H1 (cell line): ENCODE data around the gene BCL2L12. TPM values are rescaled to one million over a fixed set of nuclear protein-coding genes. Genes with fewer than 3 reads are reported as not detected.

ENCODE experiments used
- CTCF ChIA-PET: fragments of 300-600 bp; sonication (Branson Sonifier 250); formaldehyde crosslinking; loops from one replicate; lab custom pipeline; 2021; ENCODE audit not compliant: partially characterized antibody; lab: Charles Lee
- POLR2A ChIA-PET: fragments of 300-600 bp; sonication (Branson Sonifier 250); formaldehyde crosslinking; loops from one replicate; lab custom pipeline; 2021; ENCODE audit warnings: inconsistent platforms; ENCODE audit not compliant: partially characterized antibody; lab: Charles Lee
- DNase-seq, 2 experiments: peaks; one replicate each; pipeline versions ENCODE4 v3.0.0 to v3.0.0-alpha.2; 2010 to 2022; ENCODE audit warnings: low spot score in 2 of 2, low read depth in 1 of 2, mixed read lengths in 1 of 2
- FAIRE-seq: peaks from 2 replicates; lab custom pipeline; 2011; peaks lifted over from hg19 to GRCh38; lab: Jason Lieb, UNC
- H2AFZ ChIP-seq: 2 replicates; pipeline ENCODE4 v1.8.1; 2012; ENCODE audit warnings: low read length, inconsistent platforms
- H2AK5ac ChIP-seq: 2 replicates; pipeline ENCODE4 v1.6.1; 2013; ENCODE audit warnings: low read depth, low read length
- H2BK120ac ChIP-seq: replicated peaks from 2 replicates; pipeline ENCODE3; 2013; ENCODE audit warnings: low read depth, low read length, inconsistent platforms
- H2BK12ac ChIP-seq: 2 replicates; pipeline ENCODE4 v1.6.1; 2013; ENCODE audit warnings: low read depth, low read length
- H2BK15ac ChIP-seq: 2 replicates; pipeline ENCODE4 v1.6.1; 2013; ENCODE audit warnings: low read length
- H2BK20ac ChIP-seq: 2 replicates; pipeline ENCODE4 v1.6.1; 2013; ENCODE audit warnings: low read length
- H2BK5ac ChIP-seq: 2 replicates; pipeline ENCODE4 v1.6.1; 2013; ENCODE audit warnings: low read depth, low read length
- H3K14ac ChIP-seq: 2 replicates; pipeline ENCODE4 v1.6.1; 2013; ENCODE audit warnings: inconsistent platforms; ENCODE audit not compliant: insufficient read length
- H3K18ac ChIP-seq: 2 replicates; pipeline ENCODE4 v1.6.1; 2013; ENCODE audit warnings: low read length; ENCODE audit errors: extremely low read depth
- H3K23ac ChIP-seq: 2 replicates; pipeline ENCODE4 v1.6.1; 2013; ENCODE audit warnings: inconsistent platforms; ENCODE audit not compliant: insufficient read length
- H3K23me2 ChIP-seq: 2 replicates; pipeline ENCODE4 v1.6.1; 2013; ENCODE audit warnings: low read depth, low read length
- H3K27ac ChIP-seq: 2 replicates; pipeline ENCODE4 v1.6.1; 2011; ENCODE audit warnings: low read depth, low read length, inconsistent platforms
- H3K27me3 ChIP-seq, 4 experiments: replicated peaks in 1 of 4; 1 replicate in 1 of 4; 2 replicates in 3 of 4; pipeline versions ENCODE4 v1.6.1 to v1.8.1; 2011 to 2013; ENCODE audit warnings: low read length in 3 of 4, mild to moderate bottlenecking in 3 of 4, inconsistent platforms in 2 of 4, mixed read lengths in 2 of 4, moderate library complexity in 1 of 4; ENCODE audit not compliant: control insufficient read depth in 3 of 4, insufficient read depth in 3 of 4; ENCODE audit errors: extremely low read depth in 1 of 4
- H3K36me3 ChIP-seq, 4 experiments: 2 replicates each; pipeline versions ENCODE4 v1.6.1 to v1.8.1; 2011 to 2013; ENCODE audit warnings: mild to moderate bottlenecking in 4 of 4, low read length in 3 of 4, moderate library complexity in 2 of 4, control low read depth in 1 of 4, inconsistent platforms in 1 of 4; ENCODE audit not compliant: insufficient read depth in 4 of 4, control insufficient read depth in 2 of 4
- H3K4ac ChIP-seq: replicated peaks from 2 replicates; pipeline ENCODE3; 2013; ENCODE audit warnings: low read length, low read depth, mixed read lengths, inconsistent platforms; ENCODE audit not compliant: insufficient read length
- H3K4me1 ChIP-seq, 4 experiments: replicated peaks in 1 of 4; 1 replicate in 1 of 4; 2 replicates in 3 of 4; pipeline versions ENCODE4 v1.6.1 to v1.8.1; 2011 to 2013; ENCODE audit warnings: low read length in 3 of 4, inconsistent platforms in 2 of 4, mixed read lengths in 1 of 4; ENCODE audit not compliant: insufficient read depth in 4 of 4, control insufficient read depth in 3 of 4
- H3K4me2 ChIP-seq, 2 experiments: 2 replicates each; pipeline versions ENCODE4 v1.6.1 to v1.8.1; 2011 to 2013; ENCODE audit warnings: low read depth in 2 of 2, low read length in 2 of 2, control low read depth in 1 of 2, inconsistent platforms in 1 of 2, mild to moderate bottlenecking in 1 of 2; ENCODE audit not compliant: insufficient read depth in 1 of 2
- H3K4me3 ChIP-seq, 4 experiments: fragments of 200-600, 300-600 bp in 1 of 4; sonication (generic), shearing (Covaris generic), sonication (Bioruptor Twin) in 1 of 4; 2 replicates each; pipeline versions ENCODE4 v1.5.1 to v1.8.1; 2011 to 2016; ENCODE audit warnings: low read length in 4 of 4, low read depth in 3 of 4, control low read depth in 2 of 4, inconsistent platforms in 2 of 4, mild to moderate bottlenecking in 2 of 4, mixed read lengths in 1 of 4, moderate library complexity in 1 of 4; ENCODE audit not compliant: insufficient read depth in 2 of 4; ENCODE audit errors: extremely low read depth in 1 of 4
- H3K56ac ChIP-seq: replicated peaks from 2 replicates; pipeline ENCODE3; 2013; ENCODE audit warnings: low read depth, mild to moderate bottlenecking, mixed read lengths, low read length, inconsistent platforms; ENCODE audit not compliant: insufficient read length
- H3K79me1 ChIP-seq: 2 replicates; pipeline ENCODE4 v1.6.1; 2013; ENCODE audit warnings: low read depth, low read length, control low read depth
- H3K79me2 ChIP-seq, 2 experiments: 2 replicates each; pipeline versions ENCODE4 v1.6.1 to v1.8.1; 2012 to 2013; ENCODE audit warnings: low read length in 2 of 2, mild to moderate bottlenecking in 2 of 2, inconsistent platforms in 1 of 2; ENCODE audit not compliant: insufficient read depth in 2 of 2, control insufficient read depth in 1 of 2
- H3K9ac ChIP-seq, 4 experiments: replicated peaks in 1 of 4; 1 replicate in 1 of 4; 2 replicates in 3 of 4; pipeline versions ENCODE4 v1.6.1 to v1.8.1; 2011 to 2013; ENCODE audit warnings: low read depth in 3 of 4, low read length in 3 of 4, control low read depth in 2 of 4, mild to moderate bottlenecking in 2 of 4, moderate library complexity in 2 of 4, inconsistent platforms in 1 of 4; ENCODE audit errors: extremely low read depth in 1 of 4
- H3K9me3 ChIP-seq, 2 experiments: 2 replicates each; pipeline versions ENCODE4 v1.6.1 to v1.8.1; 2012 to 2013; ENCODE audit warnings: mild to moderate bottlenecking in 2 of 2, moderate library complexity in 2 of 2, control low read depth in 1 of 2, inconsistent platforms in 1 of 2, low read depth in 1 of 2, low read length in 1 of 2, mixed read lengths in 1 of 2; ENCODE audit not compliant: insufficient read depth in 2 of 2
- H4K20me1 ChIP-seq, 2 experiments: replicated peaks in 1 of 2; 2 replicates each; pipeline versions ENCODE3 to v1.8.1; 2011 to 2013; ENCODE audit warnings: inconsistent platforms in 2 of 2, low read length in 2 of 2, mild to moderate bottlenecking in 1 of 2; ENCODE audit not compliant: insufficient read depth in 2 of 2, control insufficient read depth in 1 of 2
- H4K5ac ChIP-seq: 2 replicates; pipeline ENCODE4 v1.6.1; 2013; ENCODE audit warnings: low read length, low read depth, mixed read lengths, inconsistent platforms; ENCODE audit not compliant: insufficient read length
- H4K8ac ChIP-seq: 2 replicates; pipeline ENCODE4 v1.8.0; 2013; ENCODE audit warnings: mild to moderate bottlenecking, moderate library complexity, low read length, inconsistent platforms; ENCODE audit not compliant: insufficient read depth; ENCODE audit errors: extremely low read depth
- H4K91ac ChIP-seq: replicated peaks from 2 replicates; pipeline ENCODE3; 2013; ENCODE audit warnings: low read length, mixed read lengths, inconsistent platforms; ENCODE audit not compliant: insufficient read length
- BCL11A ChIP-seq, 2 experiments: IDR thresholded peaks; one replicate each; pipeline ENCODE4 v1.6.1; 2011; ENCODE audit warnings: low read depth in 2 of 2, low read length in 2 of 2, mild to moderate bottlenecking in 2 of 2
- CBX8 ChIP-seq: fragments of 300-800, 300-1000 bp; sonication (generic); IDR thresholded peaks from 2 replicates; pipeline ENCODE4 v1.7.1; 2016; ENCODE audit warnings: low read depth, low read length, borderline replicate concordance
- CHD1 ChIP-seq: IDR thresholded peaks from 2 replicates; pipeline ENCODE4 v1.6.1; 2012; ENCODE audit warnings: low read depth, low read length, improper control_type of control experiment
- CTBP2 ChIP-seq: IDR thresholded peaks from 2 replicates; pipeline ENCODE4 v1.7.0; 2011; ENCODE audit warnings: borderline replicate concordance, mild to moderate bottlenecking, moderate library complexity, mixed read lengths, low read length; ENCODE audit not compliant: insufficient read depth, insufficient read length
- POLR2A ChIP-seq, 2 experiments: IDR thresholded peaks; 1 replicate in 1 of 2; 2 replicates in 1 of 2; pipeline ENCODE4 v1.6.1; 2011; ENCODE audit warnings: low read depth in 2 of 2, low read length in 2 of 2, mild to moderate bottlenecking in 2 of 2; ENCODE audit errors: control extremely low read depth in 1 of 2
- RNF2 ChIP-seq: fragments of 200-900, 300-1000 bp; sonication (generic); IDR thresholded peaks from 2 replicates; pipeline ENCODE4 v1.7.1; 2016; ENCODE audit warnings: borderline replicate concordance, low read depth, mild to moderate bottlenecking, antibody characterized with exemption, low read length; ENCODE audit not compliant: poor library complexity, severe bottlenecking; ENCODE audit errors: missing control alignments
- TCF12 ChIP-seq: IDR thresholded peaks from 2 replicates; pipeline ENCODE4 v1.6.1; 2011; ENCODE audit warnings: low read depth, mild to moderate bottlenecking, low read length
- WGBS, 2 experiments: shearing (Covaris generic) in 1 of 2; methylation state at CpG; one replicate each; pipeline versions ENCODE4 v1.1.6 to v1.1.7; 2013 to 2015; ENCODE audit warnings: low lambda C conversion rate in 2 of 2, mixed read lengths in 2 of 2, inconsistent platforms in 1 of 2, low coverage in 1 of 2, missing lambda C conversion rate in 1 of 2; ENCODE audit not compliant: insufficient replicate concordance in 2 of 2, insufficient coverage in 1 of 2, insufficient read length in 1 of 2; ENCODE audit errors: extremely low coverage in 1 of 2, missing lambda C conversion rate in 1 of 2; 5-methylcytosine and 5-hydroxymethylcytosine counted together
- polyA plus RNA-seq, 7 experiments: library from polyadenylated mRNA; depleted of rRNA in 3 of 7; stranded (reverse) in 5 of 7; unstranded in 2 of 7; fragments of >200 nt in 5 of 7; fragments of 200-250 nt in 2 of 7; gene quantifications; 1 replicate in 5 of 7; 2 replicates in 1 of 7; 4 replicates in 1 of 7; pipeline versions ENCODE4 v1.2.1 to v1.2.3, GENCODE V29; 2011 to 2013; ENCODE audit warnings: missing spikeins in 2 of 7, mixed read lengths in 2 of 7
- total RNA-seq: library from RNA; stranded (reverse); fragmentation: NEBNext Ultra II Directional; extraction: Animal tissue kit (Norgen Biotek cat#: 25700); gene quantifications from 2 replicates; pipeline ENCODE4 v1.2.1, GENCODE V29; 2021
- TF ChIP-seq, protein P1 (sequence below): IDR thresholded peaks from 2 replicates; pipeline ENCODE4 v1.6.1; 2011; ENCODE audit warnings: low read length, improper control_type of control experiment

BCL2L12 gene
- total and polyA plus RNA-seq, 2 of the 8 experiments (the other 6 are each of a cell fraction or from before 2014, with no cell fraction given), result 126 to 209 TPM

DNA sequence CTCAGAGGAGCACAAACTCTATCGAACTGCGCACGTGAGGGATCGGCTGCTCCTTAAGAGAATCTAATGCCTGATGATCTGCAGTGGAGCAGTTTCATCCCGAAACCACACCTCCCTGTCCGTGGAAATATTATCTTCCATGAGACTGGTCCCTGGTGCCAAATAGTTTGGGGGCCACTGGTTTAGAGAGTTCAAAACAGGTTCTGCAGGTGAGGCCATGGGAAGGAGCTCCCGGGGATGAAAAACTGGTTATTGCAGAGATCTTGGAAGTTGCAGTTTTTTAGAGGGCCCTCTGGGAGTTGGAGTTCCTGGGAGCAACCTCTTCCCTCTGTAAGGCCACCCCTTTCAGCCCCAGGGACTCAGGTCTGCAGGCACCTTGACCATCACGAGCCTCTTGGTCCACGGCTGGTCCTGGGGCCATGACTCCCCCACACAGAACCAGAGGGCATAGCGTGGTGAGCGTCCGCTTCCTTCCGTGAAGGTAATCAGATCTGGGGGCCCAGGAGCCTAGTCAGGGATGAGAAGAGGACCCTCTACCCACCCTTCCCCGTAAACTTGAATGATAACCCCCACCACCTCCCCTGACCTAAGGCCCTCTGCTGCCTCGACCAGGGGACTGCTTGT, 5.3 kb upstream of the BCL2L12 start:
- ChIA-PET POLR2A (interaction anchor here (2.2 to 18.0 kb wide), 3 partner anchors 14 to 48 kb away, joined by 4 to 275 read pairs (median 236); partner anchors contain the start of genes PRMT1, RRAS and SCAF1), CTCF (interaction anchor here (0.6 to 4.4 kb wide), 6 partner anchors 10 to 162 kb away, joined by 3 to 28 read pairs (median 4); no protein-coding TSS in a partner anchor)
- no peaks in the 10 kb centered on the region for H3K27me3 ChIP-seq
- no peak overlapping the region for H4K91ac ChIP-seq
- no peak overlapping the region for H3K14ac ChIP-seq
- H3K4ac ChIP-seq, result no peak overlapping the region
- H2BK15ac ChIP-seq, result no peak overlapping the region
- DNase-seq (no peak), FAIRE-seq (no peak)
- H4K8ac ChIP-seq, result no peak overlapping the region
- 97% methylated on average over 10 of the region's 15 CpGs; no CpG with 5 or more reads in 1 of the 2 experiments for WGBS, 2 experiments
- H3K27ac ChIP-seq, result no peak overlapping the region
- no peak overlapping the region for H3K56ac ChIP-seq
- peaks cover 9 to 11% of the 10 kb centered on the region in 2 experiments for H3K9me3 ChIP-seq
- H3K79me1 ChIP-seq, result peaks cover 5% of the 10 kb centered on the region; the same call in 1 of the 2 replicates
- H3K4me2 ChIP-seq, result no peak overlapping the region
- no peak overlapping the region for H4K5ac ChIP-seq
- TF ChIP-seq BCL11A (IDR thresholded peaks at IDR 0.05; ENCODE audit: low read depth in 2 of 2, low read length in 2 of 2) (no peak), CBX8 (no peak), CTBP2 (no peak), RNF2 (no peak), CHD1 (no peak), TCF12 (no peak), POLR2A (IDR thresholded peaks at IDR 0.05; ENCODE audit: control extremely low read depth in 1 of 2, low read depth in 2 of 2, low read length in 2 of 2) (peak; percentile 21 to 39; a peak in 2 of 3 replicates)
- TF ChIP-seq, protein P1, sequence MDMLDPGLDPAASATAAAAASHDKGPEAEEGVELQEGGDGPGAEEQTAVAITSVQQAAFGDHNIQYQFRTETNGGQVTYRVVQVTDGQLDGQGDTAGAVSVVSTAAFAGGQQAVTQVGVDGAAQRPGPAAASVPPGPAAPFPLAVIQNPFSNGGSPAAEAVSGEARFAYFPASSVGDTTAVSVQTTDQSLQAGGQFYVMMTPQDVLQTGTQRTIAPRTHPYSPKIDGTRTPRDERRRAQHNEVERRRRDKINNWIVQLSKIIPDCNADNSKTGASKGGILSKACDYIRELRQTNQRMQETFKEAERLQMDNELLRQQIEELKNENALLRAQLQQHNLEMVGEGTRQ, result no peak
- H3K9ac ChIP-seq, result no peak overlapping the region
- H3K79me2 ChIP-seq, result peaks cover 0 to 13% of the 10 kb centered on the region in 2 experiments; a peak in 2 of 4 replicates
- H3K23ac ChIP-seq, result no peak overlapping the region
- H2AFZ ChIP-seq, result no peak overlapping the region
- H2AK5ac ChIP-seq, result no peak overlapping the region
- peaks cover 0 to 18% (median 6%) of the 10 kb centered on the region in 4 experiments; a peak in 4 of 7 replicates for H3K4me1 ChIP-seq
- no peak overlapping the region for H3K4me3 ChIP-seq
- H3K23me2 ChIP-seq, result peaks cover 11% of the 10 kb centered on the region
- H4K20me1 ChIP-seq, result peaks cover 13 to 20% of the 10 kb centered on the region in 2 experiments
- H2BK120ac ChIP-seq, result no peak overlapping the region
- H2BK20ac ChIP-seq, result no peak overlapping the region
- H3K36me3 ChIP-seq, result peaks cover 18 to 59% (median 47%) of the 10 kb centered on the region in 4 experiments; a peak in 7 of 8 replicates
- no peak overlapping the region for H2BK5ac ChIP-seq
- H3K18ac ChIP-seq, result no peak overlapping the region
- H2BK12ac ChIP-seq, result no peak overlapping the region
